CD4-positive, alpha-beta T cell treated with Interleukin-21 for 1 hour (primary cell): ENCODE data around the gene AP2S1.
A peak's percentile ranks its signal among the peaks of the same experiment; 100 is the strongest.
"Not testable (repeated sequence)": the region's sequence is repeated elsewhere in the genome, so short reads cannot be mapped to it uniquely, and the experiment has no call there.

Experiments used
- DNase-seq: peaks from one replicate; pipeline ENCODE4 v3.0.0-alpha.2; 2020

The AP2S1 gene

GRCh38 chr19:46839752-46840497 lies 10.7 kb downstream of the AP2S1 start:
- no peak for DNase-seq

GRCh38 chr19:46838160-46838559 lies 12.5 kb downstream of the AP2S1 start:
- DNase-seq = no peak

GRCh38 chr19:46834984-46835383 lies 15.7 kb downstream of the AP2S1 start:
- DNase-seq = no peak

GRCh38 chr19:46834121-46834520 lies 16.5 kb downstream of the AP2S1 start:
- no peak for DNase-seq

- no peak for DNase-seq
Measured at GRCh38 chr19:46830864-46831263, 19.8 kb downstream of the AP2S1 start.

- no peak for DNase-seq
Measured at GRCh38 chr19:46828484-46828883, 22.2 kb downstream of the AP2S1 start.

- DNase-seq = no peak
Measured at GRCh38 chr19:46825731-46826055, 25.0 kb downstream of the AP2S1 start.

- DNase-seq = peak; percentile 43
Measured at GRCh38 chr19:46824890-46825730, 25.5 kb downstream of the AP2S1 start.

- no peak for DNase-seq
Measured at GRCh38 chr19:46823049-46823448, 27.6 kb downstream of the AP2S1 start.

- not testable (repeated sequence) for DNase-seq
Measured at GRCh38 chr19:46822410-46822787, 28.2 kb downstream of the AP2S1 start.

GRCh38 chr19:46821512-46822409 lies 28.9 kb downstream of the AP2S1 start:
- peak; percentile 73 for DNase-seq

GRCh38 chr19:46818812-46819211 lies 31.8 kb downstream of the AP2S1 start:
- DNase-seq = peak; percentile 10

- DNase-seq = no peak
Measured at GRCh38 chr19:46815833-46816627, 34.6 kb downstream of the AP2S1 start.

GRCh38 chr19:46813839-46814358 lies 36.7 kb downstream of the AP2S1 start:
- DNase-seq = no peak

GRCh38 chr19:46812977-46813838 lies 37.4 kb downstream of the AP2S1 start:
- DNase-seq = no peak

- no peak for DNase-seq
Measured at GRCh38 chr19:46809534-46810272, 40.9 kb downstream of the AP2S1 start.

GRCh38 chr19:46806656-46807055 lies 44.0 kb downstream of the AP2S1 start:
- DNase-seq = no peak

- not testable (repeated sequence) for DNase-seq
Measured at GRCh38 chr19:46804432-46804831, 46.2 kb downstream of the AP2S1 start.

- DNase-seq = no peak
Measured at GRCh38 chr19:46803555-46803954, 47.1 kb downstream of the AP2S1 start.

GRCh38 chr19:46802152-46802551 lies 48.5 kb downstream of the AP2S1 start:
- DNase-seq = no peak
